KMS-11 (cell line): Measurements from ENCODE around the gene COL18A1.

Source experiments
- H2AFZ ChIP-seq: fragments of 200-600 bp; sonication (generic); 2 replicates; pipeline ENCODE4 v1.6.1; 2016; ENCODE audit warnings: antibody characterized with exemption, mixed run types, low read depth
- H3K27ac ChIP-seq: fragments of 200-600 bp; sonication (generic); 2 replicates; pipeline ENCODE4 v1.6.1; 2016; ENCODE audit warnings: mild to moderate bottlenecking, mixed run types
- H3K27me3 ChIP-seq: fragments of 200-600 bp; sonication (generic); 2 replicates; pipeline ENCODE4 v1.6.1; 2017; ENCODE audit warnings: mild to moderate bottlenecking, low read depth, mixed run types, moderate library complexity; ENCODE audit not compliant: insufficient read depth
- H3K36me3 ChIP-seq: fragments of 200-600 bp; sonication (generic); 2 replicates; pipeline ENCODE4 v1.6.1; 2017; ENCODE audit warnings: mild to moderate bottlenecking, mixed run types; ENCODE audit not compliant: insufficient read depth
- H3K4me1 ChIP-seq: fragments of 200-600 bp; sonication (generic); 2 replicates; pipeline ENCODE4 v1.6.1; 2016; ENCODE audit warnings: mild to moderate bottlenecking, low read depth, mixed run types; ENCODE audit not compliant: poor library complexity, severe bottlenecking
- H3K4me2 ChIP-seq: fragments of 200-600 bp; sonication (generic); 2 replicates; pipeline ENCODE4 v1.7.0; 2016; ENCODE audit warnings: mild to moderate bottlenecking, mixed run types
- H3K4me3 ChIP-seq: fragments of 200-600 bp; sonication (generic); IDR thresholded peaks from 2 replicates; pipeline ENCODE4 v1.6.1; 2017; ENCODE audit warnings: low read depth, low read length, mixed read lengths; ENCODE audit not compliant: insufficient read depth
- H3K79me2 ChIP-seq: fragments of 200-600 bp; sonication (generic); 2 replicates; pipeline ENCODE4 v1.6.1; 2016; ENCODE audit warnings: low read depth, mixed run types; ENCODE audit not compliant: insufficient read depth
- H3K9ac ChIP-seq: fragments of 200-600 bp; sonication (generic); 2 replicates; pipeline ENCODE4 v1.6.1; 2016; ENCODE audit warnings: mild to moderate bottlenecking, mixed run types
- H4K20me1 ChIP-seq: fragments of 200-600 bp; sonication (generic); 2 replicates; pipeline ENCODE4 v1.6.1; 2016; ENCODE audit warnings: mild to moderate bottlenecking, mixed run types; ENCODE audit not compliant: insufficient read depth
- TF ChIP-seq, protein P1 (sequence below): fragments of 200-600 bp; sonication (generic); conservative IDR thresholded peaks from 2 replicates; pipeline ENCODE4 v1.6.1; 2017; ENCODE audit warnings: low read depth, mild to moderate bottlenecking, antibody characterized with exemption, low read length, moderate library complexity, mixed read lengths

COL18A1 gene

DNA sequence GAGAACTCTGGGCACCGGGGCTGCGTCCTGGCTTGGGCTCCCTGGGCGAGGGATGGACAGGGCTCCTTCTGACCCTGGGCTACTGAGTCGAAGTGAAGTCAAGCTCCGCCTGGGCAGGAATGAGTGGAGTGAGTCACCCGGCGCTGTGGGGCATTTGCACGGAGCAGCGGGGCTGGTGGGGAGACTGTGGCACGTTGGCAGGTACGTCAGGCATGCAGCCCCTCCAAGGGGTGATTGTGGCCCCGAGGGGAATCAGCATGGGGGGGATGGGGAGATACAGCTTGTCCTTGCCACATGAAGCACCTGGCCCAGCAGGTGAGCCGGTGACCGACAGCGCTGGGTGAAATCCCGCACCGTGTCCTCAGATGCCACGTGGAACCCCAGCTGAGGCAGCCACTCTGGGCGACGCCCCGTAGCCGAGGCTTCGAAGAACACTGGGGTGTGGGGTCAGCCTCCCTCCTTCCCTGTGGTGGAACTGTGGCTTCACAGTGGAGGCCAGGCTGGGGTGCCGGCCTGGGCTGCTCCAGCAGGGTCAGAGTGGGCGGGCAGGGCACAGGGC, 62.3 kb downstream of the COL18A1 start:
- Histone ChIP-seq H3K79me2 (no peaks in the 10 kb centered on the region), H2AFZ (no peak overlapping the region), H3K27me3 (peaks cover 77% of the 10 kb centered on the region), H3K4me3 (no peak overlapping the region), H3K4me1 (no peaks in the 10 kb centered on the region), H3K9ac (no peak overlapping the region), H3K27ac (no peak overlapping the region), H3K4me2 (no peak overlapping the region), H3K36me3 (no peaks in the 10 kb centered on the region), H4K20me1 (no peaks in the 10 kb centered on the region)
- TF ChIP-seq, protein P1, sequence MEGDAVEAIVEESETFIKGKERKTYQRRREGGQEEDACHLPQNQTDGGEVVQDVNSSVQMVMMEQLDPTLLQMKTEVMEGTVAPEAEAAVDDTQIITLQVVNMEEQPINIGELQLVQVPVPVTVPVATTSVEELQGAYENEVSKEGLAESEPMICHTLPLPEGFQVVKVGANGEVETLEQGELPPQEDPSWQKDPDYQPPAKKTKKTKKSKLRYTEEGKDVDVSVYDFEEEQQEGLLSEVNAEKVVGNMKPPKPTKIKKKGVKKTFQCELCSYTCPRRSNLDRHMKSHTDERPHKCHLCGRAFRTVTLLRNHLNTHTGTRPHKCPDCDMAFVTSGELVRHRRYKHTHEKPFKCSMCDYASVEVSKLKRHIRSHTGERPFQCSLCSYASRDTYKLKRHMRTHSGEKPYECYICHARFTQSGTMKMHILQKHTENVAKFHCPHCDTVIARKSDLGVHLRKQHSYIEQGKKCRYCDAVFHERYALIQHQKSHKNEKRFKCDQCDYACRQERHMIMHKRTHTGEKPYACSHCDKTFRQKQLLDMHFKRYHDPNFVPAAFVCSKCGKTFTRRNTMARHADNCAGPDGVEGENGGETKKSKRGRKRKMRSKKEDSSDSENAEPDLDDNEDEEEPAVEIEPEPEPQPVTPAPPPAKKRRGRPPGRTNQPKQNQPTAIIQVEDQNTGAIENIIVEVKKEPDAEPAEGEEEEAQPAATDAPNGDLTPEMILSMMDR = no peak

DNA sequence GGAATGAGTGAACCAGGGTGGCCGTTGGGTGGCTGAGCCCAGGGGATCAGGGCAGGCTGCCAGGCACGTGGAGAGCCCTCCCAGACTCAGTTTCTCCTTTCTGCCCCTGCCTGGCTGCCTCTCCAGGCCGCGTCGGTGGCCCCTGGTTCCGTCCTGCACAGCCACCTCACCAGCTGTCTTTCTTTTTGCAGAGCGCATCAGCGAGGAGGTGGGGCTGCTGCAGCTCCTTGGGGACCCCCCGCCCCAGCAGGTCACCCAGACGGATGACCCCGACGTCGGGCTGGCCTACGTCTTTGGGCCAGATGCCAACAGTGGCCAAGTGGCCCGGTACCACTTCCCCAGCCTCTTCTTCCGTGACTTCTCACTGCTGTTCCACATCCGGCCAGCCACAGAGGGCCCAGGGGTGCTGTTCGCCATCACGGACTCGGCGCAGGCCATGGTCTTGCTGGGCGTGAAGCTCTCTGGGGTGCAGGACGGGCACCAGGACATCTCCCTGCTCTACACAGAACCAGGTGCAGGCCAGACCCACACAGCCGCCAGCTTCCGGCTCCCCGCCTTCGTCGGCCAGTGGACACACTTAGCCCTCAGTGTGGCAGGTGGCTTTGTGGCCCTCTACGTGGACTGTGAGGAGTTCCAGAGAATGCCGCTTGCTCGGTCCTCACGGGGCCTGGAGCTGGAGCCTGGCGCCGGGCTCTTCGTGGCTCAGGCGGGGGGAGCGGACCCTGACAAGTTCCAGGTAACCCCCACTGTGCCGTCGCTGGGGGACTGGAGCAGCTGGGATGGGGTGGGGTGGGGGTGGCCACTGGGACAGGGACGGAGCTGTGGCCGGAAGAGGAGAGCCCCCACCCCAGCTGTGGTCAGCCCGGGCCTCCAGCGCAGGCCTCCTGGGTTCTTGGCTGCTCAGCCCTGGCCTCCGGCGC, 63.3 kb downstream of the COL18A1 start:
- H3K4me2 ChIP-seq = no peak overlapping the region
- H3K36me3 ChIP-seq = no peaks in the 10 kb centered on the region
- no peaks in the 10 kb centered on the region for H4K20me1 ChIP-seq
- no peak overlapping the region for H2AFZ ChIP-seq
- H3K27me3 ChIP-seq = peaks cover 74% of the 10 kb centered on the region
- no peaks in the 10 kb centered on the region for H3K4me1 ChIP-seq
- H3K79me2 ChIP-seq = no peaks in the 10 kb centered on the region
- H3K9ac ChIP-seq = no peak overlapping the region
- no peak overlapping the region for H3K4me3 ChIP-seq
- no peak overlapping the region for H3K27ac ChIP-seq
- TF ChIP-seq, protein P1 = no peak

DNA sequence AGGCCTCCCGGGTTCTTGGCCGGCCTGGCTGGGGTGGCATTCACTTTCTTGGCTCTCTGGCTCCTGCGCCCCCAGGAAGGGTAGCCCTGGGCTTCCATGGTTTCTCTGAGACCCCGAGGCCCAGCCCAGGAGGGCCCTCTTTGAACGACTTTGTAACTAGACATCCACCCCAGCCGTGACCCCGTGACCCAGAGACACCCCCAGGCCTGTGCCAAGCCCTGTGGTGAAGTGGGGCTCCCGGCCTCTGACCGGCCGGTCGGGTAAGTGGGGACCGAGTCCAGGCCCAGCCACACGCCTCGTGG, 64.0 kb downstream of the COL18A1 start:
- Histone ChIP-seq H3K36me3 (no peaks in the 10 kb centered on the region), H3K27me3 (peaks cover 73% of the 10 kb centered on the region), H3K79me2 (no peaks in the 10 kb centered on the region), H4K20me1 (no peaks in the 10 kb centered on the region), H3K4me3 (no peak overlapping the region), H3K27ac (no peak overlapping the region), H2AFZ (no peak overlapping the region), H3K4me1 (no peaks in the 10 kb centered on the region), H3K4me2 (no peak overlapping the region), H3K9ac (no peak overlapping the region)
- TF ChIP-seq, protein P1 = no peak

DNA sequence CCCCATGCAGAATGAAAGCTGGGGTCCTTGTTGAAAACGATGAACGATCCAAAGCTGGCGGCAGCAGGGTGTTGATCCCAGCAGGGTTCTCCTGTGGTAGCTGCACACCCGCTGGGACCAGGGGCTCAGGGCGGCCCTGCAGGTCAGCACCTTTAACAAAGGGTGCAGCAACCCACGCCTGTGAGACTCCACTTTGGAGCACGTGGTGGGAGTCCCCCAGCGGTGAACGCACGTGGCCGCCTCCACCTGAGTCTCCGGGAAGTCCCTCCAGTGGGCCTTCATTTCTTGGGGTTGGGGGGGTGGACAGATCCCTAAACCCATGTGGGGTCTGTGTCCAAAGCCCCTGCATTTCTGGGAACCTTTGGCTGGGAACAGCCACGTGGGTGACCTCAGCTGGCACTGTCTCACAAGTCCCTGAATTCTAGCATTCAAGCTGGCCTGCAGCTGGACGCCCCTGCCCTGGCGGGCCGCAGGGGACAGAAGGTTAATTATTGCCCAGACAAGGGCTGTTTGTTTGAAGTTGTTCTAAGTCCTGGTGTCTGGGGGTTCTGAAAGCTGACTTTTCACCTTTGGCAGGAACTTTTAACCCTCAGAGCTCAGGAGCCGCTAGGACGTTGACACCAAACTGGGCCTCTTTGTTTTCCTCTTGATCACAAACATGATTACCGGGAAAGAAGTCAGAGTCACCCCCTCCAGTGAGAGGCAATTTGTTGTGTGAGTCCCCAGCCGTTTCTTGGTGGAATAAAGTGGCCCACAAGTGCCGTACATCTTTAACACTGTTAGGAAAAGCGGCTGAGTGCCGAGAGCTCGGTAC, 64.5 kb downstream of the COL18A1 start:
- Histone ChIP-seq H3K4me1 (no peaks in the 10 kb centered on the region), H2AFZ (no peak overlapping the region), H3K9ac (no peak overlapping the region), H3K36me3 (no peaks in the 10 kb centered on the region), H3K27ac (no peak overlapping the region), H3K4me3 (no peak overlapping the region), H3K4me2 (no peak overlapping the region), H4K20me1 (no peaks in the 10 kb centered on the region), H3K27me3 (peaks cover 72% of the 10 kb centered on the region), H3K79me2 (no peaks in the 10 kb centered on the region)
- TF ChIP-seq, protein P1 = no peak
